ENCODE measurements around the gene PTH2. TPM values are rescaled to one million over a fixed set of nuclear protein-coding genes. Genes with fewer than 3 reads are reported as not detected.

Gene PTH2
- total and polyA plus RNA-seq, 9 donors, result not detected

DNA sequence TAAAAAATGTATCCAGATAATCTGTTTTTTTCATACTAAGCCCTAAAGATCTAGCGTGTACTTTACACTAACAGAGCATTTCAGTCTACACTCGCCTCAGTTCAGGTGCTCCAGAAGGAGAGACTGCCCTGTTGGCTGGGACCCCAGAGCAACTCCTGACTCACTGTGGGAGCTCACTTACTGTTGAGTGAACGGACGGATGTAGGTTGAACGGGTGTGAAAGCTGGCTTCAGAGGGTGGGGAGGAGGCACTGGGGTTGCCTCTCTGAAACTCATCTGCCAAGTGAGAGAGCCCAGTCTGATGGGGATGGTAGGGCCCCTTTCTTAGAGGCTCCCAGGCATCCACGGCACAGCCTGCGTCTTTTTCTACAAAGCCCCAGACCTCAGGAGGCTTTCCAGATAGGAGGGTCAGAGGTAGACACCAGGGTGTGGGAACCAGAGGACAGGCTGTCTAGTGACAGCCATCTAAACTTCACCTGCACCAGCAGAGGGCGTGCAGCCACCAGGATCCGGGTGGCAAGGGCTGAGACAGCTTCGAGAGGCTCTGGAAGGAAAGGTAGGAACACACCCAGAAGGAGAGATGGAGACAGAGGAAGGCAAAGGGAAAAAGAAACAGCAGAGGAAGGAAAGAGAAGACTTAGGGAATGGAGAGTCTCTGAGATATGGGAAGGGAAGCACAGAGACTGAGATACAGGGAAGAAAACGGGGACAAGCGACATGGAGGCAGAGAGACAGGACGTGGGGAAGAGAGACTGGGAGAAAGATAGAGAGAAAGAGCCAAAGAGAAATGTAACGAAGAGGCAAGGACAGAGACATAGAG is 31.5 kb downstream of the PTH2 start:
- 14 to 22% (median 16%) methylated on average over 13 to 14 of the region's 14 CpGs for whole genome bisulfite sequencing, 3 donors
- no peaks in the 10 kb centered on the region for H3K9me3 ChIP-seq
- no peak overlapping the region for H3K4me3 ChIP-seq
- no peak overlapping the region for H3K27ac ChIP-seq
- intact Hi-C loops (cut with DNase I), result loop anchor here in 1 of 4 donors (2.0 kb wide), 1 partner anchor 51 kb away; no protein-coding TSS in a partner anchor
- TF ChIP-seq, protein P1, sequence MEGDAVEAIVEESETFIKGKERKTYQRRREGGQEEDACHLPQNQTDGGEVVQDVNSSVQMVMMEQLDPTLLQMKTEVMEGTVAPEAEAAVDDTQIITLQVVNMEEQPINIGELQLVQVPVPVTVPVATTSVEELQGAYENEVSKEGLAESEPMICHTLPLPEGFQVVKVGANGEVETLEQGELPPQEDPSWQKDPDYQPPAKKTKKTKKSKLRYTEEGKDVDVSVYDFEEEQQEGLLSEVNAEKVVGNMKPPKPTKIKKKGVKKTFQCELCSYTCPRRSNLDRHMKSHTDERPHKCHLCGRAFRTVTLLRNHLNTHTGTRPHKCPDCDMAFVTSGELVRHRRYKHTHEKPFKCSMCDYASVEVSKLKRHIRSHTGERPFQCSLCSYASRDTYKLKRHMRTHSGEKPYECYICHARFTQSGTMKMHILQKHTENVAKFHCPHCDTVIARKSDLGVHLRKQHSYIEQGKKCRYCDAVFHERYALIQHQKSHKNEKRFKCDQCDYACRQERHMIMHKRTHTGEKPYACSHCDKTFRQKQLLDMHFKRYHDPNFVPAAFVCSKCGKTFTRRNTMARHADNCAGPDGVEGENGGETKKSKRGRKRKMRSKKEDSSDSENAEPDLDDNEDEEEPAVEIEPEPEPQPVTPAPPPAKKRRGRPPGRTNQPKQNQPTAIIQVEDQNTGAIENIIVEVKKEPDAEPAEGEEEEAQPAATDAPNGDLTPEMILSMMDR (IDR thresholded peaks at IDR 0.05), result peak in 2 of 3 donors; percentile 60 to 62
- no peak for TF ChIP-seq POLR2A (IDR thresholded peaks at IDR 0.05)
- no peaks in the 10 kb centered on the region for H3K36me3 ChIP-seq
- no peaks in the 10 kb centered on the region for H3K27me3 ChIP-seq
- no peaks in the 10 kb centered on the region for H3K4me1 ChIP-seq (ENCODE audit: insufficient read depth)
- peak; percentile 57 to 74 (median 64) for DNase-seq

DNA sequence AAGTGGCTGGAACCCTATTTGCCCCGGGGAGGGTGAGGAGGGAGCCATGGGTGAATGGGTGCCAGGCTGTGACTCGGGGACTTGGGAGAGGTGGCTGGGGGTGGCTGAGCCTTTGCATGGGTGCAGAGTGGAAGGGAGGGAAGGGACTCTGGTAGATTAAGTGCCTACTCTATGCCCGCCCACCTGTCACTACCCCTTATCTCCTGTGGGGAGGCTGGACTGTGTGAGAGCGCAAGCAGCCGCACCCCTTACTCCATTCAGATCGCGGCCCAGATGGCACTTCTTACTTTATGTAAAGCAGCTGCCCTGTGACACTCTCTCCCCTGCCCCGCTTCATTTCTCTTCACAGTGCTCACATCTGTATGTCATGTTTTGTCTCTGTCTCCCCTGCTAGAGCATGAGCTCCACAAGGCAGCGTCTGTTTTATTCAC is 32.3 kb downstream of the PTH2 start:
- Histone ChIP-seq H3K4me1 (ENCODE audit: insufficient read depth) (no peaks in the 10 kb centered on the region), H3K36me3 (no peaks in the 10 kb centered on the region), H3K9me3 (no peaks in the 10 kb centered on the region), H3K4me3 (no peak overlapping the region), H3K27me3 (no peaks in the 10 kb centered on the region), H3K27ac (no peak overlapping the region)
- TF ChIP-seq, protein P1 (IDR thresholded peaks at IDR 0.05), result no peak
- TF ChIP-seq EP300 (IDR thresholded peaks at IDR 0.05) (no peak), POLR2A (IDR thresholded peaks at IDR 0.05) (no peak)
- WGBS, 3 donors, result 38 to 58% (median 48%) methylated on average over 9 of the region's 9 CpGs
- intact Hi-C loops (cut with DNase I), result loop anchor here in 1 of 4 donors (2.0 kb wide), 1 partner anchor 52 kb away; no protein-coding TSS in a partner anchor
- DNase-seq, result no peak

DNA sequence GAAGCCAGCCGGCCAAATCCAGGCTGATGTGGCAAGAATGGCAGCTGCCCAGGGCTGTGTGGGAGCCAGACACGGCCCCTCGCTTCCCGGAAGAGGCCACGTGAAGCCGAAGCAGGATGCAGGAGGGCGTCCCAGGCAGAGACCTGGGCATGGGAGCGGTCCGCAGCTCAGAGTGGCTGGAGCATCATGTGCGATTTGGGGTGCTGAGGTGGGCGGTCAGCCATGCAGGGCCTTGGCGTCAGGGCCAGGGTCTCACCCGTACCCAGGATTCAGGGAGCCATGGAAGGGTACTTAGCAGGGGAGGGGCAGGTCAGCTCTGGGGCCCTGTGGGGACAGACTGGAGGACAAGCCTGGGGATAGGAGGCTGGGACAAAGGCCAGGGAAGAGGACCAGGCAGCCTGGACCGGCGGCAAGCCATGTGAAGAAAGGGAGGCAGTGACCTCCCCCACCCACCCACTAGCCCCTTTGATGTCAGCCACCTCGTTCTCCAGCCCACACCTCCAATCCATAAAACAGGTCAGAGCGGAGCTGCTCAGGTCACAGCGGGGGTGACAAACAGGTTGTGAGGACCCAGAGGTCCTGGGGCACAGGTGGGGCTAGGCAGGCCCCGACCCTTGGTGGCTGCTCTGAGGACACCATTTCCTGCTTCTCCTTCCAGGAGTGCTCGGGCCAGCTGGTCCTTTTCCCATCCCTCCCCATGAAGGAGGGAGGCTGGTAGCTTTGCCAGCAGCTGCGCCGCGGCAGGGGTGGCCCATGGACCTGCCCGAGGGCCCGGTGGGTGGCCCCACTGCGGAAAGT is 32.9 kb downstream of the PTH2 start:
- Histone ChIP-seq H3K36me3 (no peaks in the 10 kb centered on the region), H3K4me3 (no peak overlapping the region), H3K9me3 (no peaks in the 10 kb centered on the region), H3K27ac (no peak overlapping the region), H3K4me1 (ENCODE audit: insufficient read depth) (no peaks in the 10 kb centered on the region), H3K27me3 (no peaks in the 10 kb centered on the region)
- no peak for DNase-seq
- TF ChIP-seq, protein P1 (IDR thresholded peaks at IDR 0.05), result no peak
- TF ChIP-seq POLR2A (IDR thresholded peaks at IDR 0.05), result no peak
- intact Hi-C loops (cut with DNase I), result loop anchor here in 1 of 4 donors (2.0 kb wide), 1 partner anchor 52 kb away; no protein-coding TSS in a partner anchor
- 53 to 62% (median 56%) methylated on average over 23 to 26 of the region's 26 CpGs for WGBS, 3 donors

DNA sequence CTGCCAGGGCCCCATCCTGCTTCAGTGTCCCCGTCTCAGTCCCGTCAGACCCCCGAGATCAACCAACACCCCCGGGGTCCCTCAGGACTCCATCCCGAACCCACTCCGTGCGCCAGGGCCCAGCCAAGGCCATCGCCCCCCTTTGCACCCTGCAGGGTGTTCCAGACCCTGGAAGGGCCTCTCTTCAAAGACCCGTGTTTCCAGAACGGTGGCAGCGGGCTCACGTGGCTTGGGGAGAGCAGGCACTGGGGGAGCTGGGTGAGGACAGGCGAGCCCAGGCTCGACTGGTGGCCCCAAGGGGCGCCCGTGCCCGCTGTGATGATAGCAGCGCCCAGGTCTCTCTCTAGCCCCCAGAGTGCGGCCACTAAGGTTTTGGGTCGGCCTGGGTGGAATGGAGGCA is 33.8 kb downstream of the PTH2 start:
- intact Hi-C loops (cut with DNase I), result no loop called here
- no peak overlapping the region for H3K27ac ChIP-seq
- no peaks in the 10 kb centered on the region for H3K36me3 ChIP-seq
- WGBS, 3 donors, result 85 to 90% (median 87%) methylated on average over 17 to 20 of the region's 20 CpGs
- no peaks in the 10 kb centered on the region for H3K4me1 ChIP-seq (ENCODE audit: insufficient read depth)
- no peak for TF ChIP-seq EP300 (IDR thresholded peaks at IDR 0.05)
- TF ChIP-seq, protein P1 (IDR thresholded peaks at IDR 0.05), result no peak
- TF ChIP-seq POLR2A (IDR thresholded peaks at IDR 0.05), result no peak
- DNase-seq, result no peak
- H3K4me3 ChIP-seq, result no peak overlapping the region
- no peaks in the 10 kb centered on the region for H3K27me3 ChIP-seq
- no peaks in the 10 kb centered on the region for H3K9me3 ChIP-seq
